H9 (cell line): ENCODE measurements around the gene C12orf75. TPM values are rescaled to one million over a fixed set of nuclear protein-coding genes. Genes with fewer than 3 reads are reported as not detected.

Experiments
- DNase-seq: peaks from one replicate; pipeline ENCODE4 v3.0.0-alpha.2; 2017
- H2AFZ ChIP-seq: one replicate; pipeline ENCODE4 v1.6.1; 2013; ENCODE audit warnings: mild to moderate bottlenecking, low read length, control low read depth, moderate library complexity
- H2AK5ac ChIP-seq: 2 replicates; pipeline ENCODE4 v1.6.1; 2013; ENCODE audit warnings: low read length, control low read depth, mixed read lengths; ENCODE audit not compliant: insufficient read length
- H2BK120ac ChIP-seq: one replicate; pipeline ENCODE4 v1.6.1; 2013; ENCODE audit warnings: low read depth, mild to moderate bottlenecking, low read length, control low read depth, inconsistent platforms; ENCODE audit not compliant: poor library complexity, severe bottlenecking
- H2BK12ac ChIP-seq: 2 replicates; pipeline ENCODE4 v1.6.1; 2013; ENCODE audit warnings: low read length, control low read depth, mixed read lengths, low read depth; ENCODE audit not compliant: insufficient read length
- H2BK15ac ChIP-seq: 2 replicates; pipeline ENCODE4 v1.6.1; 2013; ENCODE audit warnings: low read depth, low read length, control low read depth
- H2BK20ac ChIP-seq: one replicate; pipeline ENCODE4 v1.6.1; 2013; ENCODE audit warnings: low read depth, mild to moderate bottlenecking, low read length, control low read depth, inconsistent platforms; ENCODE audit not compliant: poor library complexity, severe bottlenecking
- H2BK5ac ChIP-seq: 2 replicates; pipeline ENCODE4 v1.6.1; 2013; ENCODE audit warnings: low read length, control low read depth, mixed read lengths; ENCODE audit not compliant: insufficient read length
- H3K14ac ChIP-seq: 2 replicates; pipeline ENCODE4 v1.6.1; 2013; ENCODE audit warnings: low read length, control low read depth; ENCODE audit not compliant: insufficient read depth
- H3K18ac ChIP-seq: 2 replicates; pipeline ENCODE4 v1.6.1; 2013; ENCODE audit warnings: low read depth, mild to moderate bottlenecking, mixed read lengths, low read length, control low read depth; ENCODE audit not compliant: insufficient read length
- H3K23ac ChIP-seq: 2 replicates; pipeline ENCODE4 v1.6.1; 2013; ENCODE audit warnings: low read length, control low read depth, mixed read lengths, low read depth; ENCODE audit not compliant: insufficient read length
- H3K23me2 ChIP-seq: 2 replicates; pipeline ENCODE4 v1.6.1; 2013; ENCODE audit warnings: low read depth, mild to moderate bottlenecking, mixed read lengths, low read length, control low read depth; ENCODE audit not compliant: insufficient read length, poor library complexity, severe bottlenecking
- H3K27ac ChIP-seq: 2 replicates; pipeline ENCODE4 v1.5.1; 2013; ENCODE audit warnings: low read length, control low read depth, mixed read lengths, low read depth; ENCODE audit not compliant: insufficient read length
- H3K27me3 ChIP-seq: 2 replicates; pipeline ENCODE4 v1.6.1; 2013; ENCODE audit warnings: low read length, control low read depth, inconsistent platforms; ENCODE audit not compliant: insufficient read depth
- H3K4ac ChIP-seq: 2 replicates; pipeline ENCODE4 v1.6.1; 2013; ENCODE audit warnings: low read depth, mild to moderate bottlenecking, control low read depth, inconsistent platforms, low read length, moderate library complexity
- H3K4me1 ChIP-seq: 2 replicates; pipeline ENCODE4 v1.6.1; 2013; ENCODE audit warnings: low read length, control low read depth, inconsistent platforms; ENCODE audit not compliant: insufficient read depth
- H3K4me2 ChIP-seq: 2 replicates; pipeline ENCODE4 v1.6.1; 2013; ENCODE audit warnings: low read length, control low read depth, mixed read lengths; ENCODE audit not compliant: insufficient read length, insufficient read depth
- H3K56ac ChIP-seq: 2 replicates; pipeline ENCODE4 v1.6.1; 2013; ENCODE audit warnings: low read depth, mild to moderate bottlenecking, mixed read lengths, low read length, control low read depth; ENCODE audit not compliant: insufficient read length
- H3K79me1 ChIP-seq: 2 replicates; pipeline ENCODE4 v1.6.1; 2013; ENCODE audit warnings: low read depth, mild to moderate bottlenecking, moderate library complexity, low read length, control low read depth, inconsistent platforms; ENCODE audit not compliant: insufficient read depth, poor library complexity, severe bottlenecking
- H3K79me2 ChIP-seq: 2 replicates; pipeline ENCODE4 v1.6.1; 2013; ENCODE audit warnings: low read length, control low read depth, inconsistent platforms; ENCODE audit not compliant: insufficient read depth
- H3K9ac ChIP-seq: 2 replicates; pipeline ENCODE4 v1.6.1; 2013; ENCODE audit warnings: low read length, control low read depth, mixed read lengths; ENCODE audit not compliant: insufficient read length; ENCODE audit errors: extremely low read depth
- H3K9me3 ChIP-seq: one replicate; pipeline ENCODE4 v1.6.1; 2013; ENCODE audit warnings: low read depth, low read length, inconsistent platforms; ENCODE audit not compliant: control insufficient read depth
- H3T11ph ChIP-seq: one replicate; pipeline ENCODE4 v1.6.1; 2013; ENCODE audit warnings: mild to moderate bottlenecking, low read length, control low read depth, inconsistent platforms
- H4K20me1 ChIP-seq: one replicate; pipeline ENCODE4 v1.6.1; 2013; ENCODE audit not compliant: control insufficient read depth, insufficient read length, insufficient read depth
- H4K5ac ChIP-seq: 2 replicates; pipeline ENCODE4 v1.6.1; 2013; ENCODE audit warnings: low read depth, mild to moderate bottlenecking, mixed read lengths, low read length, control low read depth; ENCODE audit not compliant: insufficient read length
- H4K8ac ChIP-seq: replicated peaks from 2 replicates; pipeline ENCODE4 v1.6.1; 2013; ENCODE audit warnings: low read length, control low read depth, mixed read lengths, low read depth; ENCODE audit not compliant: insufficient read length
- H4K91ac ChIP-seq: 2 replicates; pipeline ENCODE4 v1.6.1; 2013; ENCODE audit warnings: low read depth, mild to moderate bottlenecking, moderate library complexity, mixed read lengths, low read length, control low read depth; ENCODE audit not compliant: insufficient read length
- H3K27ac Mint-ChIP-seq, 3 experiments: 2 replicates in 2 of 3; 3 replicates in 1 of 3; pipeline ENCODE4 v1.8.0; 2020 to 2021; ENCODE audit warnings: mixed read lengths in 3 of 3, mild to moderate bottlenecking in 1 of 3, moderate library complexity in 1 of 3
- H3K27me3 Mint-ChIP-seq: 2 replicates; pipeline ENCODE4 v1.8.0; 2021; ENCODE audit warnings: low read depth, mild to moderate bottlenecking, moderate library complexity, mixed read lengths
- H3K36me3 Mint-ChIP-seq, 3 experiments: 2 replicates in 2 of 3; 3 replicates in 1 of 3; pipeline ENCODE4 v1.8.0; 2020 to 2021; ENCODE audit warnings: low read depth in 3 of 3, mixed read lengths in 3 of 3; ENCODE audit not compliant: insufficient read depth in 1 of 3
- H3K4me1 Mint-ChIP-seq, 2 experiments: 2 replicates each; pipeline ENCODE4 v1.8.0; 2020; ENCODE audit warnings: mixed read lengths in 2 of 2
- H3K4me3 Mint-ChIP-seq, 2 experiments: 2 replicates in 1 of 2; 3 replicates in 1 of 2; pipeline ENCODE4 v1.8.0; 2020 to 2021; ENCODE audit warnings: mild to moderate bottlenecking in 2 of 2, mixed read lengths in 2 of 2, moderate library complexity in 1 of 2
- H3K9me3 Mint-ChIP-seq, 2 experiments: 2 replicates in 1 of 2; 3 replicates in 1 of 2; pipeline ENCODE4 v1.8.0; 2020; ENCODE audit warnings: mild to moderate bottlenecking in 2 of 2, mixed read lengths in 2 of 2, moderate library complexity in 1 of 2
- CTCF ChIP-seq: fragments of 200-600 bp; sonication (generic); conservative IDR thresholded peaks from 3 replicates; pipeline ENCODE4 v1.8.0; 2021; ENCODE audit warnings: antibody characterized with exemption, mild to moderate bottlenecking
- WGBS: extraction: QIAGEN DNeasy Blood & Tissue Kit; methylation state at CpG from one replicate; pipeline ENCODE4 v1.1.7; 2013; ENCODE audit warnings: missing lambda C conversion rate, low lambda C conversion rate, mixed read lengths; ENCODE audit not compliant: insufficient read length; ENCODE audit errors: extremely low coverage; 5-methylcytosine and 5-hydroxymethylcytosine counted together
- total RNA-seq: library from RNA; stranded (reverse); gene quantifications from 2 replicates; pipeline ENCODE4 v1.2.1, GENCODE V29; 2021

The C12orf75 gene
- total RNA-seq, 1 experiment from 2014 or later, result 37.9 TPM

GRCh38 chr12:105359856-105360255, 29.4 kb downstream of the C12orf75 start:
- peak overlapping the region in 1 of 3 experiments; percentile 20; a peak in 3 of 7 replicates for H3K27ac Mint-ChIP-seq
- no peaks in the 10 kb centered on the region for H4K20me1 ChIP-seq

More at GRCh38 chr12:105359856-105360255, 29.4 kb downstream of the C12orf75 start:
- DNase-seq, result no peak
- WGBS, result no CpG with 5 or more reads among the region's 1 CpG
- Mint-ChIP-seq H3K36me3 (peaks cover 0 to 6% (median 4%) of the 10 kb centered on the region in 3 experiments; a peak in 2 of 7 replicates), H3K27me3 (no peaks in the 10 kb centered on the region), H3K9me3 (peaks cover 0 to 3% of the 10 kb centered on the region in 2 experiments; a peak in 1 of 5 replicates), H3K4me3 (no peak overlapping the region), H3K4me1 (no peaks in the 10 kb centered on the region)
- H2BK120ac ChIP-seq, result no peak overlapping the region
- no peak overlapping the region for H3K27ac ChIP-seq
- H3K79me1 ChIP-seq, result no peaks in the 10 kb centered on the region
- no peak overlapping the region for H3K4me2 ChIP-seq
- no peak overlapping the region for H3K14ac ChIP-seq
- H4K5ac ChIP-seq, result no peak overlapping the region
- no peaks in the 10 kb centered on the region for H3K4me1 ChIP-seq
- no peak overlapping the region for H4K8ac ChIP-seq
- H2BK20ac ChIP-seq, result no peak overlapping the region
- H3K9ac ChIP-seq, result no peak overlapping the region
- no peak overlapping the region for H4K91ac ChIP-seq
- no peaks in the 10 kb centered on the region for H3K27me3 ChIP-seq
- no peak overlapping the region for H3K18ac ChIP-seq
- no peak overlapping the region for H3T11ph ChIP-seq
- H3K23me2 ChIP-seq, result no peaks in the 10 kb centered on the region
- no peak overlapping the region for H2BK5ac ChIP-seq
- no peak overlapping the region for H3K4ac ChIP-seq
- no peak overlapping the region for H2BK12ac ChIP-seq
- H3K23ac ChIP-seq, result no peak overlapping the region
- no peak overlapping the region for H3K56ac ChIP-seq
- no peak overlapping the region for H2AFZ ChIP-seq
- TF ChIP-seq CTCF, result no peak
- no peaks in the 10 kb centered on the region for H3K9me3 ChIP-seq
- no peak overlapping the region for H2BK15ac ChIP-seq
- H3K79me2 ChIP-seq, result no peaks in the 10 kb centered on the region
- no peak overlapping the region for H2AK5ac ChIP-seq
